NB4 (cell line): ENCODE measurements around the gene HACD3.
"Not testable (repeated sequence)": the region's sequence is repeated elsewhere in the genome, so short reads cannot be mapped to it uniquely, and the experiment has no call there.

Source experiments
- MYC ChIP-seq: IDR thresholded peaks from 2 replicates; pipeline ENCODE4 v1.6.1; 2011; ENCODE audit warnings: low read depth, low read length
- POLR2A ChIP-seq: IDR thresholded peaks from 2 replicates; pipeline ENCODE4 v1.6.1; 2011; ENCODE audit warnings: mild to moderate bottlenecking; ENCODE audit not compliant: insufficient read length; ENCODE audit errors: extremely low read depth
- TF ChIP-seq, protein P1 (sequence below): IDR thresholded peaks from one replicate; pipeline ENCODE4 v1.5.1; 2012; ENCODE audit warnings: low read depth, low read length

DNA sequence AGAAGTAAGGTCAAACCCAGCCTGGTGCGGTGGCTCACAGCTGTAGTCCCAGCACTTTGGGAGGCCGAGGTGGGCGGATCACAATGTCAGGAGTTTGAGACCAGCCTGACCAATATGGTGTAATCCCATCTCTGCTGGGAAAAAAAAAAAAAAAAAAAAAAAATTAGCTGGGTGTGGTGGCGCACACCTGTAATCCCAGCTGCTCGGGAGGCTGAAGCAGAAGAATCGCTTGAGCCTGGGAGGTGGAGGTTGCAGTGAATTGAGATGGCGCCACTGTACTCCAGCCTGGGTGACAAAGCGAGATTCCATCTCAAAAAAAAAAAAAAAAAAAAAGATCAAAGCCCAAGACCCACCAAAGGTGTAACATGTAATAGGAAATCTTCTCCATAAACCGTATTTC lies 19.0 kb downstream of the HACD3 start:
- TF ChIP-seq POLR2A, MYC: not testable (repeated sequence)
- TF ChIP-seq, protein P1, sequence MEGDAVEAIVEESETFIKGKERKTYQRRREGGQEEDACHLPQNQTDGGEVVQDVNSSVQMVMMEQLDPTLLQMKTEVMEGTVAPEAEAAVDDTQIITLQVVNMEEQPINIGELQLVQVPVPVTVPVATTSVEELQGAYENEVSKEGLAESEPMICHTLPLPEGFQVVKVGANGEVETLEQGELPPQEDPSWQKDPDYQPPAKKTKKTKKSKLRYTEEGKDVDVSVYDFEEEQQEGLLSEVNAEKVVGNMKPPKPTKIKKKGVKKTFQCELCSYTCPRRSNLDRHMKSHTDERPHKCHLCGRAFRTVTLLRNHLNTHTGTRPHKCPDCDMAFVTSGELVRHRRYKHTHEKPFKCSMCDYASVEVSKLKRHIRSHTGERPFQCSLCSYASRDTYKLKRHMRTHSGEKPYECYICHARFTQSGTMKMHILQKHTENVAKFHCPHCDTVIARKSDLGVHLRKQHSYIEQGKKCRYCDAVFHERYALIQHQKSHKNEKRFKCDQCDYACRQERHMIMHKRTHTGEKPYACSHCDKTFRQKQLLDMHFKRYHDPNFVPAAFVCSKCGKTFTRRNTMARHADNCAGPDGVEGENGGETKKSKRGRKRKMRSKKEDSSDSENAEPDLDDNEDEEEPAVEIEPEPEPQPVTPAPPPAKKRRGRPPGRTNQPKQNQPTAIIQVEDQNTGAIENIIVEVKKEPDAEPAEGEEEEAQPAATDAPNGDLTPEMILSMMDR, result not testable (repeated sequence)
